ENCODE data around the gene CEP112. TPM values are rescaled to one million over a fixed set of nuclear protein-coding genes. Genes with fewer than 3 reads are reported as not detected.
"Not testable (repeated sequence)": the region's sequence is repeated elsewhere in the genome, so short reads cannot be mapped to it uniquely, and the experiment has no call there.

Gene CEP112
- total RNA-seq, 1 donor from 2014 or later: 9.7 TPM

- Histone ChIP-seq H3K9me3 (ENCODE audit: low read depth) (no peaks in the 10 kb centered on the region), H3K4me2 (no peak overlapping the region), H3K27ac (no peak overlapping the region), H3K4me1 (no peaks in the 10 kb centered on the region), H4K20me1 (ENCODE audit: low read depth) (no peaks in the 10 kb centered on the region), H2AFZ (replicated peaks) (no peak overlapping the region), H3K79me2 (ENCODE audit: low read depth) (no peaks in the 10 kb centered on the region), H3K4me3 (no peak overlapping the region), H3K27me3 (no peaks in the 10 kb centered on the region), H3K36me3 (no peaks in the 10 kb centered on the region), H3K9ac (no peak overlapping the region), H3F3A (ENCODE audit: low read depth) (no peaks in the 10 kb centered on the region)
- no peak for TF ChIP-seq EZH2phosphoT487 (IDR thresholded peaks at IDR 0.05)
- Mint-ChIP-seq H3K36me3 (peaks cover 45% of the 10 kb centered on the region), H3K27ac (no peak overlapping the region), H3K27me3 (ENCODE audit: insufficient read depth, low read depth) (peaks cover 2% of the 10 kb centered on the region), H3K9me3 (peaks cover 48% of the 10 kb centered on the region), H3K4me3 (no peak overlapping the region), H3K4me1 (no peaks in the 10 kb centered on the region)
- DNase-seq (ENCODE audit: low spot score): no peak
These were observed 382.6 kb downstream of the CEP112 start for GRCh38 chr17:65809366-65809765.

GRCh38 chr17:65808566-65808965 lies 383.4 kb downstream of the CEP112 start:
- not testable (repeated sequence) for H3K27me3 Mint-ChIP-seq (ENCODE audit: insufficient read depth, low read depth); H3K9me3 ChIP-seq (ENCODE audit: low read depth); H3F3A ChIP-seq (ENCODE audit: low read depth); H3K36me3 ChIP-seq; H4K20me1 ChIP-seq (ENCODE audit: low read depth); H3K4me1 Mint-ChIP-seq; H3K4me1 ChIP-seq; DNase-seq (ENCODE audit: low spot score); H3K9ac ChIP-seq; H3K27ac Mint-ChIP-seq; H3K27ac ChIP-seq; H2AFZ ChIP-seq (replicated peaks); H3K27me3 ChIP-seq; H3K79me2 ChIP-seq (ENCODE audit: low read depth); H3K4me3 ChIP-seq; H3K4me2 ChIP-seq; H3K4me3 Mint-ChIP-seq
- peaks cover 45% of the 10 kb centered on the region for H3K36me3 Mint-ChIP-seq
- H3K9me3 Mint-ChIP-seq: peaks cover 48% of the 10 kb centered on the region

- Histone ChIP-seq H3K36me3 (no peaks in the 10 kb centered on the region), H3K27me3 (no peaks in the 10 kb centered on the region), H2AFZ (replicated peaks) (no peak overlapping the region), H3K79me2 (ENCODE audit: low read depth) (no peaks in the 10 kb centered on the region), H3F3A (ENCODE audit: low read depth) (no peaks in the 10 kb centered on the region), H4K20me1 (ENCODE audit: low read depth) (no peaks in the 10 kb centered on the region), H3K4me2 (no peak overlapping the region), H3K9me3 (ENCODE audit: low read depth) (no peaks in the 10 kb centered on the region), H3K4me3 (no peak overlapping the region), H3K4me1 (no peaks in the 10 kb centered on the region), H3K27ac (no peak overlapping the region), H3K9ac (no peak overlapping the region)
- DNase-seq (ENCODE audit: low spot score): no peak
- Mint-ChIP-seq H3K9me3 (peaks cover 55% of the 10 kb centered on the region), H3K4me3 (no peak overlapping the region), H3K36me3 (peaks cover 55% of the 10 kb centered on the region), H3K4me1 (no peaks in the 10 kb centered on the region), H3K27ac (no peak overlapping the region), H3K27me3 (ENCODE audit: insufficient read depth, low read depth) (peaks cover 2% of the 10 kb centered on the region)
- TF ChIP-seq EZH2 (IDR thresholded peaks at IDR 0.05) (no peak), EZH2phosphoT487 (IDR thresholded peaks at IDR 0.05) (no peak), CTCF (IDR thresholded peaks at IDR 0.05) (no peak)
These were observed 384.6 kb downstream of the CEP112 start for GRCh38 chr17:65807361-65807760.

- H3K27ac Mint-ChIP-seq: no peak overlapping the region
- H3K27ac ChIP-seq: no peak overlapping the region
- H2AFZ ChIP-seq (replicated peaks): no peak overlapping the region
These were observed 390.4 kb downstream of the CEP112 start for GRCh38 chr17:65801513-65801912.

More at GRCh38 chr17:65801513-65801912, 390.4 kb downstream of the CEP112 start:
- H3K4me2 ChIP-seq: no peak overlapping the region
- no peaks in the 10 kb centered on the region for H3K36me3 ChIP-seq
- H3K4me1 ChIP-seq: no peaks in the 10 kb centered on the region
- no peaks in the 10 kb centered on the region for H3F3A ChIP-seq (ENCODE audit: low read depth)
- no peak overlapping the region for H3K9ac ChIP-seq
- peaks cover 7% of the 10 kb centered on the region for H3K9me3 ChIP-seq (ENCODE audit: low read depth)
- Mint-ChIP-seq H3K9me3 (peaks cover 46% of the 10 kb centered on the region), H3K36me3 (peaks cover 39% of the 10 kb centered on the region), H3K27me3 (ENCODE audit: insufficient read depth, low read depth) (peaks cover 2% of the 10 kb centered on the region), H3K4me3 (no peak overlapping the region), H3K4me1 (peaks cover 3% of the 10 kb centered on the region)
- no peak for DNase-seq (ENCODE audit: low spot score)
- H3K79me2 ChIP-seq (ENCODE audit: low read depth): no peaks in the 10 kb centered on the region
- TF ChIP-seq EZH2phosphoT487 (IDR thresholded peaks at IDR 0.05) (no peak), CTCF (IDR thresholded peaks at IDR 0.05) (no peak), EZH2 (IDR thresholded peaks at IDR 0.05) (no peak)
- no peaks in the 10 kb centered on the region for H4K20me1 ChIP-seq (ENCODE audit: low read depth)
- no peaks in the 10 kb centered on the region for H3K27me3 ChIP-seq
- no peak overlapping the region for H3K4me3 ChIP-seq

Data from neural progenitor cell (in vitro differentiated cells).